GM23338 (cell line): ENCODE data around the gene LRCH2. TPM values are rescaled to one million over a fixed set of nuclear protein-coding genes. Genes with fewer than 3 reads are reported as not detected.

Experiments
- ATAC-seq: fragments of 200-7000 bp; cut with Tn5 transposase; 3 replicates; pipeline ENCODE4 v1.9.1; 2020
- DNase-seq: peaks from one replicate; pipeline ENCODE4 v3.0.0-alpha.2; 2015; ENCODE audit warnings: low spot score
- H2AFZ ChIP-seq: fragments of 200-600 bp; sonication (generic); 2 replicates; pipeline ENCODE4 v1.8.0; 2016; ENCODE audit warnings: antibody characterized with exemption, mild to moderate bottlenecking, moderate library complexity
- H3F3A ChIP-seq: fragments of 200-600 bp; sonication (generic); replicated peaks from 2 replicates; pipeline ENCODE4 v1.8.0; 2017; ENCODE audit warnings: antibody characterized with exemption, mixed run types, low read depth
- H3K27ac ChIP-seq: fragments of 200-600 bp; sonication (generic); 2 replicates; pipeline ENCODE4 v1.6.1; 2016; ENCODE audit warnings: low read depth
- H3K27me3 ChIP-seq: fragments of 200-600 bp; sonication (generic); 2 replicates; pipeline ENCODE4 v1.8.0; 2016; ENCODE audit warnings: mild to moderate bottlenecking, mixed run types, moderate library complexity; ENCODE audit not compliant: insufficient read depth
- H3K36me3 ChIP-seq: fragments of 200-600 bp; sonication (generic); 2 replicates; pipeline ENCODE4 v1.8.0; 2016; ENCODE audit warnings: mild to moderate bottlenecking; ENCODE audit not compliant: insufficient read depth
- H3K4me1 ChIP-seq: fragments of 200-600 bp; sonication (generic); 2 replicates; pipeline ENCODE4 v1.8.0; 2016; ENCODE audit warnings: mild to moderate bottlenecking, moderate library complexity; ENCODE audit not compliant: insufficient read depth
- H3K4me2 ChIP-seq: fragments of 200-600 bp; sonication (generic); 2 replicates; pipeline ENCODE4 v1.7.1; 2017; ENCODE audit warnings: mixed run types
- H3K4me3 ChIP-seq: fragments of 200-600 bp; sonication (generic); 2 replicates; pipeline ENCODE4 v1.6.1; 2016; ENCODE audit warnings: mixed run types
- H3K79me2 ChIP-seq: fragments of 200-600 bp; sonication (generic); replicated peaks from 2 replicates; pipeline ENCODE4 v1.8.0; 2017; ENCODE audit warnings: mild to moderate bottlenecking; ENCODE audit not compliant: insufficient read depth
- H3K9me2 ChIP-seq: fragments of 200-600 bp; sonication (generic); 2 replicates; pipeline ENCODE4 v1.8.0; 2017; ENCODE audit not compliant: insufficient read depth
- H4K20me1 ChIP-seq: fragments of 200-600 bp; sonication (generic); replicated peaks from 2 replicates; pipeline ENCODE4 v1.8.0; 2017; ENCODE audit warnings: mild to moderate bottlenecking; ENCODE audit not compliant: insufficient read depth
- H3K27ac Mint-ChIP-seq: 2 replicates; pipeline ENCODE4 v1.8.0; 2020; ENCODE audit warnings: inconsistent platforms, mild to moderate bottlenecking, moderate library complexity, mixed read lengths
- H3K27me3 Mint-ChIP-seq: 3 replicates; pipeline ENCODE4 v1.8.0; 2022; ENCODE audit warnings: low read depth, mild to moderate bottlenecking, moderate library complexity, mixed read lengths, inconsistent platforms; ENCODE audit not compliant: insufficient read depth, poor library complexity
- H3K36me3 Mint-ChIP-seq: 3 replicates; pipeline ENCODE4 v1.8.0; 2021; ENCODE audit warnings: low read depth, mild to moderate bottlenecking, inconsistent platforms, moderate library complexity, mixed read lengths
- H3K4me1 Mint-ChIP-seq: 3 replicates; pipeline ENCODE4 v1.8.0; 2020; ENCODE audit warnings: mild to moderate bottlenecking, inconsistent platforms, mixed read lengths
- H3K4me3 Mint-ChIP-seq: 3 replicates; pipeline ENCODE4 v1.8.0; 2021; ENCODE audit warnings: moderate library complexity, mild to moderate bottlenecking, inconsistent platforms, mixed read lengths
- H3K9me3 Mint-ChIP-seq: 3 replicates; pipeline ENCODE4 v1.8.0; 2020; ENCODE audit warnings: moderate library complexity, mild to moderate bottlenecking, inconsistent platforms, mixed read lengths
- CREB1 ChIP-seq: fragments of 250-450 bp; sonication (Bioruptor Pico); IDR thresholded peaks from 2 replicates; pipeline ENCODE4 v1.5.0; 2020; ENCODE audit warnings: low read depth, mild to moderate bottlenecking, moderate library complexity
- EZH2 ChIP-seq: fragments of 200-600 bp; sonication (generic); IDR thresholded peaks from one replicate; pipeline ENCODE4 v1.8.0; 2017; ENCODE audit warnings: antibody characterized with exemption, mild to moderate bottlenecking, low read depth; ENCODE audit not compliant: unreplicated experiment
- EZH2phosphoT487 ChIP-seq: fragments of 200-600 bp; sonication (generic); IDR thresholded peaks from one replicate; pipeline ENCODE4 v1.8.1; 2018; ENCODE audit warnings: antibody characterized with exemption; ENCODE audit not compliant: unreplicated experiment
- JUNB ChIP-seq: IDR thresholded peaks from one replicate; pipeline ENCODE4 v1.6.1; 2016; ENCODE audit warnings: antibody characterized with exemption; ENCODE audit not compliant: unreplicated experiment
- NANOG ChIP-seq: IDR thresholded peaks from 2 replicates; pipeline ENCODE4 v1.6.1; 2016; ENCODE audit warnings: antibody characterized with exemption, borderline replicate concordance
- POLR2AphosphoS5 ChIP-seq: IDR thresholded peaks from 2 replicates; pipeline ENCODE4 v1.6.1; 2016; ENCODE audit warnings: antibody characterized with exemption, low read depth
- REST ChIP-seq: IDR thresholded peaks from one replicate; pipeline ENCODE4 v1.6.1; 2018; ENCODE audit warnings: antibody characterized with exemption; ENCODE audit not compliant: unreplicated experiment
- STAT1 ChIP-seq: IDR thresholded peaks from one replicate; pipeline ENCODE4 v1.6.1; 2016; ENCODE audit warnings: antibody characterized with exemption; ENCODE audit not compliant: unreplicated experiment
- ZNF114 ChIP-seq: fragments of 250-450 bp; sonication (Bioruptor Pico); IDR thresholded peaks from 2 replicates; pipeline ENCODE4 v1.5.0; 2020; ENCODE audit warnings: mild to moderate bottlenecking, moderate library complexity
- ZNF331 ChIP-seq: fragments of 250-450 bp; sonication (Bioruptor Pico); IDR thresholded peaks from 2 replicates; pipeline ENCODE4 v1.5.0; 2020; ENCODE audit warnings: low read depth, mild to moderate bottlenecking, moderate library complexity
- polyA plus RNA-seq: library from polyadenylated mRNA; unstranded; fragments of >200 nt; fragmentation: Nextera tagmentation; extraction: Ambion mirVana; gene quantifications from 2 replicates; pipeline ENCODE4 v1.2.1, GENCODE V29; 2016
- total RNA-seq: library from RNA; depleted of rRNA; stranded (reverse); fragments of >200 nt; shearing (Covaris generic); gene quantifications from 2 replicates; pipeline ENCODE4 v1.2.3, GENCODE V29; 2014
- TF ChIP-seq, protein P1 (sequence below): fragments of 250-450 bp; sonication (Bioruptor Pico); IDR thresholded peaks from 2 replicates; pipeline ENCODE4 v1.5.0; 2020; ENCODE audit warnings: mild to moderate bottlenecking, moderate library complexity
- TF ChIP-seq, protein P2 (sequence below), 2 experiments: fragments of 200-600 bp in 1 of 2; sonication (generic) in 1 of 2; conservative IDR thresholded peaks; 2 replicates each; pipeline versions ENCODE4 v1.5.1 to v1.6.1; 2016 to 2017; ENCODE audit warnings: antibody characterized with exemption in 2 of 2, low read depth in 2 of 2, mild to moderate bottlenecking in 2 of 2, moderate library complexity in 1 of 2
- TF ChIP-seq, protein P3 (sequence below): IDR thresholded peaks from 2 replicates; pipeline ENCODE4 v1.6.1; 2016; ENCODE audit warnings: antibody characterized with exemption

LRCH2 gene
- total and polyA plus RNA-seq, 2 experiments from 2014 or later: 2.5 to 8.6 TPM

- Histone ChIP-seq H3K27ac (no peak overlapping the region), H3K4me2 (no peak overlapping the region), H3K36me3 (no peaks in the 10 kb centered on the region), H3K4me3 (no peak overlapping the region), H3K9me2 (no peaks in the 10 kb centered on the region), H2AFZ (no peak overlapping the region), H3K79me2 (no peaks in the 10 kb centered on the region), H3K4me1 (no peaks in the 10 kb centered on the region), H3F3A (no peaks in the 10 kb centered on the region), H4K20me1 (no peaks in the 10 kb centered on the region; the same call in 1 of the 2 replicates), H3K27me3 (no peaks in the 10 kb centered on the region)
- Mint-ChIP-seq H3K27ac (no peak overlapping the region), H3K36me3 (peaks cover 16% of the 10 kb centered on the region; the same call in 2 of the 3 replicates), H3K4me1 (no peaks in the 10 kb centered on the region; the same call in 2 of the 3 replicates), H3K9me3 (peaks cover 17% of the 10 kb centered on the region), H3K27me3 (peaks cover 1% of the 10 kb centered on the region), H3K4me3 (no peak overlapping the region)
- TF ChIP-seq, protein P1, sequence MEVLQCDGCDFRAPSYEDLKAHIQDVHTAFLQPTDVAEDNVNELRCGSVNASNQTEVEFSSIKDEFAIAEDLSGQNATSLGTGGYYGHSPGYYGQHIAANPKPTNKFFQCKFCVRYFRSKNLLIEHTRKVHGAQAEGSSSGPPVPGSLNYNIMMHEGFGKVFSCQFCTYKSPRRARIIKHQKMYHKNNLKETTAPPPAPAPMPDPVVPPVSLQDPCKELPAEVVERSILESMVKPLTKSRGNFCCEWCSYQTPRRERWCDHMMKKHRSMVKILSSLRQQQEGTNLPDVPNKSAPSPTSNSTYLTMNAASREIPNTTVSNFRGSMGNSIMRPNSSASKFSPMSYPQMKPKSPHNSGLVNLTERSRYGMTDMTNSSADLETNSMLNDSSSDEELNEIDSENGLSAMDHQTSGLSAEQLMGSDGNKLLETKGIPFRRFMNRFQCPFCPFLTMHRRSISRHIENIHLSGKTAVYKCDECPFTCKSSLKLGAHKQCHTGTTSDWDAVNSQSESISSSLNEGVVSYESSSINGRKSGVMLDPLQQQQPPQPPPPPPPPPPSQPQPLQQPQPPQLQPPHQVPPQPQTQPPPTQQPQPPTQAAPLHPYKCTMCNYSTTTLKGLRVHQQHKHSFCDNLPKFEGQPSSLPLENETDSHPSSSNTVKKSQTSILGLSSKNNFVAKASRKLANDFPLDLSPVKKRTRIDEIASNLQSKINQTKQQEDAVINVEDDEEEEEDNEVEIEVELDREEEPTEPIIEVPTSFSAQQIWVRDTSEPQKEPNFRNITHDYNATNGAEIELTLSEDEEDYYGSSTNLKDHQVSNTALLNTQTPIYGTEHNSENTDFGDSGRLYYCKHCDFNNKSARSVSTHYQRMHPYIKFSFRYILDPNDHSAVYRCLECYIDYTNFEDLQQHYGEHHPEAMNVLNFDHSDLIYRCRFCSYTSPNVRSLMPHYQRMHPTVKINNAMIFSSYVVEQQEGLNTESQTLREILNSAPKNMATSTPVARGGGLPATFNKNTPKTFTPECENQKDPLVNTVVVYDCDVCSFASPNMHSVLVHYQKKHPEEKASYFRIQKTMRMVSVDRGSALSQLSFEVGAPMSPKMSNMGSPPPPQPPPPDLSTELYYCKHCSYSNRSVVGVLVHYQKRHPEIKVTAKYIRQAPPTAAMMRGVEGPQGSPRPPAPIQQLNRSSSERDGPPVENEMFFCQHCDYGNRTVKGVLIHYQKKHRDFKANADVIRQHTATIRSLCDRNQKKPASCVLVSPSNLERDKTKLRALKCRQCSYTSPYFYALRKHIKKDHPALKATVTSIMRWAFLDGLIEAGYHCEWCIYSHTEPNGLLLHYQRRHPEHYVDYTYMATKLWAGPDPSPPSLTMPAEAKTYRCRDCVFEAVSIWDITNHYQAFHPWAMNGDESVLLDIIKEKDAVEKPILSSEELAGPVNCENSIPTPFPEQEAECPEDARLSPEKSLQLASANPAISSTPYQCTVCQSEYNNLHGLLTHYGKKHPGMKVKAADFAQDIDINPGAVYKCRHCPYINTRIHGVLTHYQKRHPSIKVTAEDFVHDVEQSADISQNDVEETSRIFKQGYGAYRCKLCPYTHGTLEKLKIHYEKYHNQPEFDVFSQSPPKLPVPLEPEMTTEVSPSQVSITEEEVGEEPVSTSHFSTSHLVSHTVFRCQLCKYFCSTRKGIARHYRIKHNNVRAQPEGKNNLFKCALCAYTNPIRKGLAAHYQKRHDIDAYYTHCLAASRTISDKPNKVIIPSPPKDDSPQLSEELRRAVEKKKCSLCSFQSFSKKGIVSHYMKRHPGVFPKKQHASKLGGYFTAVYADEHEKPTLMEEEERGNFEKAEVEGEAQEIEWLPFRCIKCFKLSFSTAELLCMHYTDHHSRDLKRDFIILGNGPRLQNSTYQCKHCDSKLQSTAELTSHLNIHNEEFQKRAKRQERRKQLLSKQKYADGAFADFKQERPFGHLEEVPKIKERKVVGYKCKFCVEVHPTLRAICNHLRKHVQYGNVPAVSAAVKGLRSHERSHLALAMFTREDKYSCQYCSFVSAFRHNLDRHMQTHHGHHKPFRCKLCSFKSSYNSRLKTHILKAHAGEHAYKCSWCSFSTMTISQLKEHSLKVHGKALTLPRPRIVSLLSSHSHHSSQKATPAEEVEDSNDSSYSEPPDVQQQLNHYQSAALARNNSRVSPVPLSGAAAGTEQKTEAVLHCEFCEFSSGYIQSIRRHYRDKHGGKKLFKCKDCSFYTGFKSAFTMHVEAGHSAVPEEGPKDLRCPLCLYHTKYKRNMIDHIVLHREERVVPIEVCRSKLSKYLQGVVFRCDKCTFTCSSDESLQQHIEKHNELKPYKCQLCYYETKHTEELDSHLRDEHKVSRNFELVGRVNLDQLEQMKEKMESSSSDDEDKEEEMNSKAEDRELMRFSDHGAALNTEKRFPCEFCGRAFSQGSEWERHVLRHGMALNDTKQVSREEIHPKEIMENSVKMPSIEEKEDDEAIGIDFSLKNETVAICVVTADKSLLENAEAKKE: no peak
- TF ChIP-seq REST (no peak), EZH2phosphoT487 (no peak), NANOG (no peak), POLR2AphosphoS5 (no peak), ZNF114 (CRISPR knock-in tag) (no peak), ZNF331 (CRISPR knock-in tag) (no peak), CREB1 (no peak), STAT1 (no peak), JUNB (no peak), EZH2 (no peak)
- TF ChIP-seq, protein P2, sequence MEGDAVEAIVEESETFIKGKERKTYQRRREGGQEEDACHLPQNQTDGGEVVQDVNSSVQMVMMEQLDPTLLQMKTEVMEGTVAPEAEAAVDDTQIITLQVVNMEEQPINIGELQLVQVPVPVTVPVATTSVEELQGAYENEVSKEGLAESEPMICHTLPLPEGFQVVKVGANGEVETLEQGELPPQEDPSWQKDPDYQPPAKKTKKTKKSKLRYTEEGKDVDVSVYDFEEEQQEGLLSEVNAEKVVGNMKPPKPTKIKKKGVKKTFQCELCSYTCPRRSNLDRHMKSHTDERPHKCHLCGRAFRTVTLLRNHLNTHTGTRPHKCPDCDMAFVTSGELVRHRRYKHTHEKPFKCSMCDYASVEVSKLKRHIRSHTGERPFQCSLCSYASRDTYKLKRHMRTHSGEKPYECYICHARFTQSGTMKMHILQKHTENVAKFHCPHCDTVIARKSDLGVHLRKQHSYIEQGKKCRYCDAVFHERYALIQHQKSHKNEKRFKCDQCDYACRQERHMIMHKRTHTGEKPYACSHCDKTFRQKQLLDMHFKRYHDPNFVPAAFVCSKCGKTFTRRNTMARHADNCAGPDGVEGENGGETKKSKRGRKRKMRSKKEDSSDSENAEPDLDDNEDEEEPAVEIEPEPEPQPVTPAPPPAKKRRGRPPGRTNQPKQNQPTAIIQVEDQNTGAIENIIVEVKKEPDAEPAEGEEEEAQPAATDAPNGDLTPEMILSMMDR (conservative IDR thresholded peaks at IDR 0.05; ENCODE audit: low read depth in 2 of 2): no peak
- TF ChIP-seq, protein P3, sequence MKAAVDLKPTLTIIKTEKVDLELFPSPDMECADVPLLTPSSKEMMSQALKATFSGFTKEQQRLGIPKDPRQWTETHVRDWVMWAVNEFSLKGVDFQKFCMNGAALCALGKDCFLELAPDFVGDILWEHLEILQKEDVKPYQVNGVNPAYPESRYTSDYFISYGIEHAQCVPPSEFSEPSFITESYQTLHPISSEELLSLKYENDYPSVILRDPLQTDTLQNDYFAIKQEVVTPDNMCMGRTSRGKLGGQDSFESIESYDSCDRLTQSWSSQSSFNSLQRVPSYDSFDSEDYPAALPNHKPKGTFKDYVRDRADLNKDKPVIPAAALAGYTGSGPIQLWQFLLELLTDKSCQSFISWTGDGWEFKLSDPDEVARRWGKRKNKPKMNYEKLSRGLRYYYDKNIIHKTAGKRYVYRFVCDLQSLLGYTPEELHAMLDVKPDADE: no peak
- no peak for DNase-seq
- no peak for ATAC-seq
Measured at GRCh38 chrX:115214151-115214550, 19.7 kb downstream of the LRCH2 start.
